HepG2 (cell line): ENCODE measurements around the gene SNUPN. TPM values are rescaled to one million over a fixed set of nuclear protein-coding genes. Genes with fewer than 3 reads are reported as not detected.

Experiments used
- CEBPZ ChIP-seq: IDR thresholded peaks from 2 replicates; pipeline ENCODE4 v1.6.1; 2012; ENCODE audit warnings: low read length, improper control_type of control experiment
- EP300 ChIP-seq, 3 experiments: sonication (generic) in 1 of 3; formaldehyde crosslinking in 1 of 3; IDR thresholded peaks; 2 replicates each; pipeline versions ENCODE4 v1.5.1 to v1.6.1; 2011 to 2020; ENCODE audit warnings: low read depth in 2 of 3, low read length in 2 of 3, borderline replicate concordance in 1 of 3, improper control_type of control experiment in 1 of 3, mild to moderate bottlenecking in 1 of 3, missing genetic modification reagents in 1 of 3, moderate library complexity in 1 of 3
- ERF ChIP-seq: IDR thresholded peaks from 2 replicates; pipeline ENCODE4 v1.6.1; 2018; ENCODE audit warnings: missing biosample characterization, missing genetic modification reagents
- FOXK2 ChIP-seq: fragments of 450-650 bp; IDR thresholded peaks from 2 replicates; pipeline ENCODE4 v1.6.1; 2016
- HMGXB3 ChIP-seq: sonication (generic); formaldehyde crosslinking; IDR thresholded peaks from 2 replicates; pipeline ENCODE4 v1.4.0; 2020; ENCODE audit warnings: missing genetic modification reagents, borderline replicate concordance
- HNRNPL ChIP-seq: fragments of 200-400 bp; formaldehyde crosslinking; IDR thresholded peaks from 2 replicates; pipeline ENCODE4 v1.6.1; 2017; ENCODE audit warnings: mild to moderate bottlenecking, low read depth, low read length
- IRX3 ChIP-seq: sonication (generic); formaldehyde crosslinking; IDR thresholded peaks from 2 replicates; pipeline ENCODE4 v1.8.1; 2023; ENCODE audit warnings: mild to moderate bottlenecking, low read depth, missing genetic modification reagents, borderline replicate concordance
- MATR3 ChIP-seq: sonication (generic); formaldehyde crosslinking; IDR thresholded peaks from 2 replicates; pipeline ENCODE4 v1.4.0; 2020; ENCODE audit warnings: missing genetic modification reagents
- MTA3 ChIP-seq: sonication (generic); formaldehyde crosslinking; IDR thresholded peaks from 2 replicates; pipeline ENCODE4 v1.4.0; 2020; ENCODE audit warnings: missing genetic modification reagents
- NR2F6 ChIP-seq, 2 experiments: IDR thresholded peaks; 2 replicates each; pipeline ENCODE4 v1.6.1; 2016; ENCODE audit warnings: antibody characterized with exemption in 1 of 2, mild to moderate bottlenecking in 1 of 2
- NRL ChIP-seq: sonication (generic); formaldehyde crosslinking; IDR thresholded peaks from 2 replicates; pipeline ENCODE4 v1.5.0; 2020; ENCODE audit warnings: missing genetic modification reagents, mild to moderate bottlenecking, moderate library complexity, borderline replicate concordance
- SMAD1 ChIP-seq: sonication (generic); formaldehyde crosslinking; IDR thresholded peaks from 2 replicates; pipeline ENCODE4 v1.4.0; 2020; ENCODE audit warnings: missing genetic modification reagents, low read depth, mild to moderate bottlenecking, borderline replicate concordance
- SOX6 ChIP-seq, 2 experiments: fragments of 450-650 bp in 1 of 2; sonication (generic) in 1 of 2; formaldehyde crosslinking in 1 of 2; IDR thresholded peaks; 2 replicates each; pipeline versions ENCODE4 v1.4.0 to v1.6.1; 2017 to 2020; ENCODE audit warnings: antibody characterized with exemption in 1 of 2, mild to moderate bottlenecking in 1 of 2, missing genetic modification reagents in 1 of 2
- ZBTB37 ChIP-seq: sonication (generic); formaldehyde crosslinking; IDR thresholded peaks from 2 replicates; pipeline ENCODE4 v1.4.0; 2020; ENCODE audit warnings: mild to moderate bottlenecking, missing genetic modification reagents
- ZFX ChIP-seq: sonication (generic); formaldehyde crosslinking; IDR thresholded peaks from 2 replicates; pipeline ENCODE4 v1.4.0; 2020; ENCODE audit warnings: mild to moderate bottlenecking, low read depth, missing genetic modification reagents, moderate library complexity
- ZNF614 ChIP-seq: IDR thresholded peaks from 2 replicates; pipeline ENCODE4 v1.6.1; 2018; ENCODE audit warnings: missing biosample characterization, missing genetic modification reagents, inconsistent platforms, borderline replicate concordance
- ZNF749 ChIP-seq: sonication (generic); formaldehyde crosslinking; IDR thresholded peaks from 2 replicates; pipeline ENCODE4 v1.8.0; 2022; ENCODE audit warnings: mild to moderate bottlenecking, missing genetic modification reagents, moderate library complexity, borderline replicate concordance
- polyA plus RNA-seq, 8 experiments: library from polyadenylated mRNA; depleted of rRNA in 3 of 8; stranded (reverse) in 7 of 8; unstranded in 1 of 8; fragments of >200 nt; fragmentation: Illumina TruSeq in 4 of 8; extraction: Trizol in 4 of 8; gene quantifications; 2 replicates each; pipeline versions ENCODE4 v1.2.1 to v1.2.3, GENCODE V29; 2011 to 2016; ENCODE audit warnings: low read depth in 4 of 8, missing spikeins in 1 of 8, mixed read lengths in 1 of 8; ENCODE audit not compliant: insufficient read depth in 1 of 8
- total RNA-seq, 5 experiments: library from RNA; depleted of rRNA; stranded (reverse); fragments of >200 nt; fragmentation: Illumina TruSeq; extraction: Trizol; gene quantifications; 2 replicates each; pipeline ENCODE4 v1.2.3, GENCODE V29; 2016; ENCODE audit warnings: low read depth in 1 of 5

The SNUPN gene
- total and polyA plus RNA-seq, 2 of the 13 experiments (the other 11 are each of a cell fraction or from before 2014, with no cell fraction given), result 9.0 to 16.4 TPM

GRCh38 chr15:75578948-75579920 lies 46.3 kb downstream of the SNUPN start, which contains the start of gene PTPN9 (continued):
- TF ChIP-seq ERF (CRISPR knock-in tag), result 0 out of 2 replicates have a peak, but pooled peaks have one; percentile 9
- no peak for TF ChIP-seq HNRNPL
- TF ChIP-seq SMAD1 (CRISPR knock-in tag), result 0 out of 2 replicates have a peak, but pooled peaks have one; percentile 37
- TF ChIP-seq NRL (CRISPR knock-in tag), result no peak
- peak; percentile 51; the same call in 1 of the 2 replicates for TF ChIP-seq HMGXB3 (CRISPR knock-in tag)
- no peak for TF ChIP-seq MTA3 (CRISPR knock-in tag)
- no peak for TF ChIP-seq MATR3 (CRISPR knock-in tag)
- TF ChIP-seq EP300 (IDR thresholded peaks at IDR 0.05; ENCODE audit: low read depth in 2 of 2, low read length in 2 of 2), result no peak
- no peak for TF ChIP-seq EP300 (CRISPR knock-in tag; IDR thresholded peaks at IDR 0.05; ENCODE audit: borderline replicate concordance)
- TF ChIP-seq ZNF749 (CRISPR knock-in tag), result peak; percentile 28; the same call in 1 of the 2 replicates
- 0 out of 2 replicates have a peak, but pooled peaks have one; percentile 42 for TF ChIP-seq ZFX (CRISPR knock-in tag)
- TF ChIP-seq NR2F6 (IDR thresholded peaks at IDR 0.05), result no peak
- TF ChIP-seq NR2F6 (CRISPR knock-in tag; IDR thresholded peaks at IDR 0.05), result no peak
- TF ChIP-seq CEBPZ, result no peak
- TF ChIP-seq IRX3 (CRISPR knock-in tag), result no peak
- TF ChIP-seq ZBTB37 (CRISPR knock-in tag), result no peak
- no peak for TF ChIP-seq ZNF614 (CRISPR knock-in tag)
- TF ChIP-seq FOXK2, result no peak
- no peak for TF ChIP-seq SOX6 (IDR thresholded peaks at IDR 0.05)
- TF ChIP-seq SOX6 (CRISPR knock-in tag; IDR thresholded peaks at IDR 0.05), result no peak
